Astrocyte (in vitro differentiated cells and primary cell): ENCODE results near the gene BANF2. TPM values are rescaled to one million over a fixed set of nuclear protein-coding genes. Genes with fewer than 3 reads are reported as not detected.
A peak's percentile ranks its signal among the peaks of the same experiment; 100 is the strongest.

Experiments used
- DNase-seq: peaks from one replicate; pipeline ENCODE4 v3.0.0-alpha.2; 2010; ENCODE audit warnings: low read depth
- FAIRE-seq: peaks from 2 replicates; lab custom pipeline; 2011; peaks lifted over from hg19 to GRCh38; lab: Jason Lieb, UNC
- H2AFZ ChIP-seq: 2 replicates; pipeline ENCODE4 v1.6.0; 2012; ENCODE audit warnings: low read depth, low read length, inconsistent platforms
- H3K27ac ChIP-seq: 2 replicates; pipeline ENCODE4 v1.5.1; 2011; ENCODE audit warnings: low read depth, low read length, inconsistent platforms
- H3K27me3 ChIP-seq: 2 replicates; pipeline ENCODE4 v1.6.0; 2011; ENCODE audit warnings: low read length, inconsistent platforms; ENCODE audit not compliant: insufficient read depth
- H3K36me3 ChIP-seq: 2 replicates; pipeline ENCODE4 v1.5.1; 2011; ENCODE audit warnings: low read length, inconsistent platforms; ENCODE audit not compliant: insufficient read depth
- H3K4me1 ChIP-seq: 2 replicates; pipeline ENCODE4 v1.5.1; 2011; ENCODE audit warnings: low read length, inconsistent platforms; ENCODE audit not compliant: insufficient read depth
- H3K4me2 ChIP-seq: 2 replicates; pipeline ENCODE4 v1.6.0; 2012; ENCODE audit warnings: low read length, inconsistent platforms
- H3K4me3 ChIP-seq: 2 replicates; pipeline ENCODE4 v1.5.1; 2011; ENCODE audit warnings: low read depth, mild to moderate bottlenecking, low read length, inconsistent platforms; ENCODE audit not compliant: insufficient read depth
- H3K79me2 ChIP-seq: 2 replicates; pipeline ENCODE4 v1.6.0; 2012; ENCODE audit warnings: mild to moderate bottlenecking, low read length, inconsistent platforms; ENCODE audit not compliant: insufficient read depth
- H3K9ac ChIP-seq: 2 replicates; pipeline ENCODE4 v1.6.0; 2012; ENCODE audit warnings: mild to moderate bottlenecking, low read length, inconsistent platforms
- H3K9me3 ChIP-seq: 2 replicates; pipeline ENCODE4 v1.5.1; 2012; ENCODE audit warnings: low read depth, mild to moderate bottlenecking, low read length, inconsistent platforms; ENCODE audit not compliant: insufficient read depth
- H4K20me1 ChIP-seq: 2 replicates; pipeline ENCODE4 v1.6.0; 2012; ENCODE audit warnings: low read length, inconsistent platforms; ENCODE audit not compliant: insufficient read depth
- H3K27ac Mint-ChIP-seq: one replicate; pipeline ENCODE4 v1.8.0; 2021; ENCODE audit warnings: mild to moderate bottlenecking, mixed read lengths; ENCODE audit not compliant: unreplicated experiment
- H3K27me3 Mint-ChIP-seq: one replicate; pipeline ENCODE4 v1.8.0; 2021; ENCODE audit warnings: low read depth, mixed read lengths; ENCODE audit not compliant: unreplicated experiment
- H3K36me3 Mint-ChIP-seq: one replicate; pipeline ENCODE4 v1.8.0; 2021; ENCODE audit warnings: low read depth, mixed read lengths; ENCODE audit not compliant: unreplicated experiment
- H3K4me1 Mint-ChIP-seq: one replicate; pipeline ENCODE4 v1.8.0; 2021; ENCODE audit warnings: low read depth, mixed read lengths; ENCODE audit not compliant: unreplicated experiment
- H3K4me3 Mint-ChIP-seq: one replicate; pipeline ENCODE4 v1.8.0; 2021; ENCODE audit warnings: mild to moderate bottlenecking, moderate library complexity, mixed read lengths; ENCODE audit not compliant: unreplicated experiment
- H3K9me3 Mint-ChIP-seq: one replicate; pipeline ENCODE4 v1.8.0; 2021; ENCODE audit warnings: mild to moderate bottlenecking, mixed read lengths; ENCODE audit not compliant: unreplicated experiment
- CTCF ChIP-seq: IDR thresholded peaks from 2 replicates; pipeline ENCODE4 v1.5.1; 2011; ENCODE audit warnings: low read depth, mild to moderate bottlenecking, inconsistent platforms, low read length, moderate library complexity; ENCODE audit not compliant: insufficient read depth
- EZH2 ChIP-seq: IDR thresholded peaks from 2 replicates; pipeline ENCODE4 v1.6.1; 2012; ENCODE audit warnings: mild to moderate bottlenecking, low read length, inconsistent platforms; ENCODE audit not compliant: insufficient read depth
- total RNA-seq: library from RNA; stranded (reverse); gene quantifications from 2 replicates; pipeline ENCODE4 v1.2.1, GENCODE V29; 2021

Gene BANF2
- total RNA-seq, 1 donor from 2014 or later, result not detected

- H3K4me1 Mint-ChIP-seq, result peaks cover 7% of the 10 kb centered on the region
- H3K36me3 ChIP-seq, result no peaks in the 10 kb centered on the region
- H3K9me3 Mint-ChIP-seq, result peaks cover 12% of the 10 kb centered on the region
- H3K4me1 ChIP-seq, result peaks cover 10% of the 10 kb centered on the region
- H3K36me3 Mint-ChIP-seq, result no peaks in the 10 kb centered on the region
- no peak overlapping the region for H3K4me3 Mint-ChIP-seq
- H3K9me3 ChIP-seq, result peaks cover 10% of the 10 kb centered on the region
- no peak overlapping the region for H2AFZ ChIP-seq
- H3K27ac ChIP-seq, result no peak overlapping the region
- H3K27ac Mint-ChIP-seq, result no peak overlapping the region
- H3K4me3 ChIP-seq, result no peak overlapping the region
- H3K27me3 ChIP-seq, result peaks cover 32% of the 10 kb centered on the region
- no peak for DNase-seq
- peaks cover 29% of the 10 kb centered on the region for H3K27me3 Mint-ChIP-seq
- TF ChIP-seq EZH2 (no peak), CTCF (no peak)
- peaks cover 8% of the 10 kb centered on the region for H4K20me1 ChIP-seq
- peaks cover 11% of the 10 kb centered on the region for H3K79me2 ChIP-seq
- no peak for FAIRE-seq
- no peak overlapping the region for H3K9ac ChIP-seq
- H3K4me2 ChIP-seq, result no peak overlapping the region
These were observed 14.6 kb upstream of the BANF2 start for GRCh38 chr20:17685168-17685567.

- Histone ChIP-seq H3K4me1 (peaks cover 3% of the 10 kb centered on the region), H3K27me3 (peaks cover 42% of the 10 kb centered on the region), H3K79me2 (no peaks in the 10 kb centered on the region), H3K36me3 (no peaks in the 10 kb centered on the region), H3K4me2 (no peak overlapping the region), H2AFZ (no peak overlapping the region), H3K9ac (no peak overlapping the region), H3K27ac (no peak overlapping the region), H4K20me1 (no peaks in the 10 kb centered on the region), H3K9me3 (peaks cover 10% of the 10 kb centered on the region), H3K4me3 (no peak overlapping the region)
- Mint-ChIP-seq H3K36me3 (no peaks in the 10 kb centered on the region), H3K9me3 (peaks cover 21% of the 10 kb centered on the region), H3K27ac (no peak overlapping the region), H3K4me1 (peaks cover 4% of the 10 kb centered on the region), H3K27me3 (peaks cover 33% of the 10 kb centered on the region), H3K4me3 (no peak overlapping the region)
- no peak for DNase-seq
- TF ChIP-seq CTCF, result no peak
- no peak for TF ChIP-seq EZH2
- FAIRE-seq, result no peak
These were observed 12.0 kb upstream of the BANF2 start for GRCh38 chr20:17687800-17688199.

DNA sequence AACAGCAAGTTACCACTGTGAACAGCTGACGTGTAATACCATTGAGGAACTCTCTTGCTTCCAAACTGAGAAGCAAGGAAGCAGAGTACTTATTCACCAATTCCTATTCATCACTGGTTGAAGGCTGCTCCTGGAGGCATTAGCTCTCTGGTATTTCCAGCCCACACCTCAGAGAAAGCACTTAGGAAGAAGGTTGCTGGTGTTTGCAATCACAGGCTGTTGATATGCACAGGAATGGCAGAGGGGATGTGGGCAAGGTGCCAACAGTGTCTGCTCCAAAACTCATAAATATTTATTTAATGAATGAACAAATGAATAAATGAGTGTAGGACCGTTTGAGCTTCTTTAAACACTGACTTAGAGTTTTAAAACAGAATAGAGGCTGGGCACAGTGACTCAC lies 10.8 kb upstream of the BANF2 start:
- H3K27me3 Mint-ChIP-seq, result peaks cover 30% of the 10 kb centered on the region
- peak; percentile 66 for DNase-seq

More for the DNA sequence above, 10.8 kb upstream of the BANF2 start:
- no peak overlapping the region for H2AFZ ChIP-seq
- no peak for FAIRE-seq
- no peak overlapping the region for H3K4me3 Mint-ChIP-seq
- H3K27me3 ChIP-seq, result peaks cover 44% of the 10 kb centered on the region
- no peak overlapping the region for H3K4me2 ChIP-seq
- peaks cover 10% of the 10 kb centered on the region for H3K9me3 ChIP-seq
- H3K9me3 Mint-ChIP-seq, result peaks cover 21% of the 10 kb centered on the region
- no peak overlapping the region for H3K27ac Mint-ChIP-seq
- H3K9ac ChIP-seq, result no peak overlapping the region
- H3K4me3 ChIP-seq, result no peak overlapping the region
- H3K27ac ChIP-seq, result no peak overlapping the region
- peaks cover 5% of the 10 kb centered on the region for H3K4me1 ChIP-seq
- H4K20me1 ChIP-seq, result no peaks in the 10 kb centered on the region
- TF ChIP-seq CTCF (no peak), EZH2 (no peak)
- no peaks in the 10 kb centered on the region for H3K36me3 Mint-ChIP-seq
- peaks cover 2% of the 10 kb centered on the region for H3K4me1 Mint-ChIP-seq
- H3K36me3 ChIP-seq, result no peaks in the 10 kb centered on the region
- no peaks in the 10 kb centered on the region for H3K79me2 ChIP-seq
